CD4-positive, alpha-beta T cell (primary cell): ENCODE data around the gene SUMO4. TPM values are rescaled to one million over a fixed set of nuclear protein-coding genes. Genes with fewer than 3 reads are reported as not detected.
A peak's percentile ranks its signal among the peaks of the same experiment; 100 is the strongest.

Experiments
- ATAC-seq: fragments of 200-7000 bp; cut with Tn5 transposase; one replicate; pipeline ENCODE4 v1.10.0; 2022; ENCODE audit warnings: mild to moderate bottlenecking; ENCODE audit not compliant: poor library complexity
- CTCF ChIA-PET: fragments of 350-600 bp; sonication (Branson Sonifier 250); formaldehyde crosslinking; loops from one replicate; lab custom pipeline; 2021; ENCODE audit warnings: antibody characterized with exemption, inconsistent platforms; lab: Charles Lee
- POLR2A ChIA-PET: fragments of 350-600 bp; sonication (Branson Sonifier 250); formaldehyde crosslinking; loops from one replicate; lab custom pipeline; 2021; ENCODE audit warnings: antibody characterized with exemption, inconsistent platforms; lab: Charles Lee
- DNase-seq, 14 experiments: peaks; one replicate each; pipeline ENCODE4 v3.0.0-alpha.2; 2013 to 2020; ENCODE audit warnings: mixed read lengths in 2 of 14
- H3K27ac ChIP-seq, 2 donors: one replicate each; pipeline versions ENCODE4 v1.5.1 to v1.7.0; 2013; ENCODE audit warnings: low read length in 2 of 2, low read depth in 1 of 2, mild to moderate bottlenecking in 1 of 2
- H3K27me3 ChIP-seq, 2 experiments: 1 replicate in 1 of 2; 2 replicates in 1 of 2; pipeline versions ENCODE4 v1.6.1 to v1.7.0; 2013; ENCODE audit warnings: low read length in 2 of 2, control low read depth in 1 of 2, mild to moderate bottlenecking in 1 of 2, moderate library complexity in 1 of 2; ENCODE audit not compliant: insufficient read depth in 2 of 2, control insufficient read depth in 1 of 2
- H3K36me3 ChIP-seq: one replicate; pipeline ENCODE4 v1.6.1; 2013; ENCODE audit warnings: low read length, control low read depth; ENCODE audit not compliant: insufficient read depth
- H3K4me1 ChIP-seq: one replicate; pipeline ENCODE4 v1.6.1; 2013; ENCODE audit warnings: low read length, control low read depth; ENCODE audit not compliant: insufficient read depth
- H3K4me3 ChIP-seq: one replicate; pipeline ENCODE4 v1.5.1; 2013; ENCODE audit warnings: mild to moderate bottlenecking, low read length, moderate library complexity
- H3K9me3 ChIP-seq, 2 experiments: 1 replicate in 1 of 2; 2 replicates in 1 of 2; pipeline versions ENCODE4 v1.6.1 to v1.7.0; 2013; ENCODE audit warnings: low read length in 2 of 2, mild to moderate bottlenecking in 2 of 2, control low read depth in 1 of 2, moderate library complexity in 1 of 2; ENCODE audit not compliant: control insufficient read depth in 1 of 2, insufficient read depth in 1 of 2
- H3K27ac Mint-ChIP-seq: one replicate; pipeline ENCODE4 v1.8.0; 2020; ENCODE audit warnings: mixed read lengths
- H3K27me3 Mint-ChIP-seq: one replicate; pipeline ENCODE4 v1.8.0; 2021; ENCODE audit warnings: mixed read lengths
- H3K36me3 Mint-ChIP-seq: one replicate; pipeline ENCODE4 v1.8.0; 2021; ENCODE audit warnings: low read depth, mixed read lengths
- H3K4me1 Mint-ChIP-seq: one replicate; pipeline ENCODE4 v1.8.0; 2021; ENCODE audit warnings: low read depth, mixed read lengths
- H3K4me3 Mint-ChIP-seq: one replicate; pipeline ENCODE4 v1.8.0; 2020; ENCODE audit warnings: mild to moderate bottlenecking, mixed read lengths
- H3K9me3 Mint-ChIP-seq: one replicate; pipeline ENCODE4 v1.8.0; 2020; ENCODE audit warnings: mixed read lengths
- intact Hi-C, 2 experiments: fragments of 100-400 bp; cut with DNase I in 1 of 2; cut with micrococcal nuclease in 1 of 2; formaldehyde crosslinking; loops; one replicate each; pipeline versions ENCODE4 v1.15.1 to v1.9.0; 2023 to 2025; cut with DNase I, micrococcal nuclease
- total RNA-seq, 174 experiments: library from RNA in 2 of 174; stranded (reverse) in 2 of 174; gene quantifications; one replicate each; pipeline ENCODE4 v1.2.3 and lab custom pipeline; 2021 to 2026
- TF ChIP-seq, protein P1 (sequence below): fragments of 200-600 bp; IDR thresholded peaks from one replicate; pipeline ENCODE4 v1.8.0; 2022; ENCODE audit warnings: antibody characterized with exemption, mild to moderate bottlenecking

SUMO4 gene
- total RNA-seq, 2 experiments from 2014 or later, result 8.6 to 8.7 TPM

DNA sequence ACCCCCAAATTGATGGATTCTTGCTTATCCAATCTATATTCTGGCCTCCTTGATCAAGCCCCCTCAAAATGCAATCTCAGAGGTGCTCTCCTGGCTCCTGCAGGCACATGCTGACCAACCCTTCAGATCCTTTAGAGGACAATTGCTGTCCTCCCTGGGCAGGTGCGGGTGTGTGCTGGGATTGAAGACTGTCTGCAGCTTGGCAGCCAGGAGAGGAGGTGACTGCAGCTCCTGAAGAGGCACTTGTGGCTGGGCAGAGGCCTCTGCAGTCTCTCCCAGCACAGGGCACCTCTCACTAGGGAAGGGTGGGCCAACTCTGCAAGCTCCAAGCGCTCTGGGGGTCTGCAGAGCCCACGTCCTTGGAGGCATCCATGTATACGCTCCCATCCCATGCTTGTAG is 28.5 kb downstream of the SUMO4 start:
- H3K36me3 Mint-ChIP-seq, result no peaks in the 10 kb centered on the region
- CTCF ChIA-PET, result no interaction called here
- H3K4me3 Mint-ChIP-seq, result no peak overlapping the region
- Histone ChIP-seq H3K9me3 (no peaks in the 10 kb centered on the region), H3K27ac (no peak overlapping the region), H3K27me3 (no peaks in the 10 kb centered on the region), H3K36me3 (no peaks in the 10 kb centered on the region), H3K4me3 (no peak overlapping the region), H3K4me1 (peaks cover 6% of the 10 kb centered on the region)
- no peaks in the 10 kb centered on the region for H3K27me3 Mint-ChIP-seq
- intact Hi-C loops, result no loop called here
- H3K27ac Mint-ChIP-seq, result no peak overlapping the region
- peaks cover 5% of the 10 kb centered on the region for H3K4me1 Mint-ChIP-seq
- POLR2A ChIA-PET, result no interaction called here
- ATAC-seq (no peak), DNase-seq (no peak)
- TF ChIP-seq, protein P1, sequence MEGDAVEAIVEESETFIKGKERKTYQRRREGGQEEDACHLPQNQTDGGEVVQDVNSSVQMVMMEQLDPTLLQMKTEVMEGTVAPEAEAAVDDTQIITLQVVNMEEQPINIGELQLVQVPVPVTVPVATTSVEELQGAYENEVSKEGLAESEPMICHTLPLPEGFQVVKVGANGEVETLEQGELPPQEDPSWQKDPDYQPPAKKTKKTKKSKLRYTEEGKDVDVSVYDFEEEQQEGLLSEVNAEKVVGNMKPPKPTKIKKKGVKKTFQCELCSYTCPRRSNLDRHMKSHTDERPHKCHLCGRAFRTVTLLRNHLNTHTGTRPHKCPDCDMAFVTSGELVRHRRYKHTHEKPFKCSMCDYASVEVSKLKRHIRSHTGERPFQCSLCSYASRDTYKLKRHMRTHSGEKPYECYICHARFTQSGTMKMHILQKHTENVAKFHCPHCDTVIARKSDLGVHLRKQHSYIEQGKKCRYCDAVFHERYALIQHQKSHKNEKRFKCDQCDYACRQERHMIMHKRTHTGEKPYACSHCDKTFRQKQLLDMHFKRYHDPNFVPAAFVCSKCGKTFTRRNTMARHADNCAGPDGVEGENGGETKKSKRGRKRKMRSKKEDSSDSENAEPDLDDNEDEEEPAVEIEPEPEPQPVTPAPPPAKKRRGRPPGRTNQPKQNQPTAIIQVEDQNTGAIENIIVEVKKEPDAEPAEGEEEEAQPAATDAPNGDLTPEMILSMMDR, result no peak
- no peaks in the 10 kb centered on the region for H3K9me3 Mint-ChIP-seq

DNA sequence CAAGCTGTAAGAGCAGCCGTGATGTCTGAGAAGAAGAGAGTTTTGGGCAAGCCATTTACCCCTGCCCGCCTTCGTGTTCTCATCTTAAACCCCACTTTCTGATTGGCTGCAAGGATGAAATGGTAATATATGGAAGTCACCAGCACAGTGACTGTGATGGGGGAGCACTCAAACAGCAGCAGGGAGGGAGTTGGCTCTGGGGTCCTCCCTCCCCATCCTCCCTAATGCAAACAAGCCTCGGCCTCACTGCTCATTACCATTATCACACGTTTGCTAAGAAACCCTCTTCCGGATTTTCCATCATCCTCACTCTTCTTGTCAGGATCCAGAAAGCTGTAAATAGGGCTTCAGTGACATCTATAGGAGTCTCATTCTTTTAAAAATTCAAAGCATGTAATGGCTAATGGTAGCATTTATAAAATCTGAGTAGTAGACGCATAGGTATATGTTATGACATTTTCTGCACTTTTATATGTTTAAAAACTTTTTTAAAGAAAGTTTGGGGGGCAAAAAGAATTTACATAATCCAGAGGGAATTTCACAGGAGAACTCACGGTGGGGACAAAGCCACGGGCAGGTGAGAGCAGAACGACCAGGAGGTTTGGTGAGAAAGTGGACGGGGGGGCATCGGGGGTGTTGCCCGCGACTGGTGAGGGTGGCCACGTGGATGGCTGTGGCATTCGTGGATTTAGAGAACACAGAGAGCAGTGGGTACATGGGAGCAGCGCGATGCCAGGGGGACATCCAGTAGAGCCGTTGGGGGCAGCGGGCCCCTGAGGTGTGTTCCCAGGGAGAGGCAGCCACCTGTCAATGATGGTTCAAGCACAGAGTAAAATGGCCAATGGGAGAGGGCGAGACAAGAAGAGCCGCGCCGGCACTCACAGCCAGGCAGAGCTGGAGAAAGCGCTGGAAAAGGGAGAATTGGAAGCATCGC is 29.6 kb downstream of the SUMO4 start:
- Histone ChIP-seq H3K27ac (no peak overlapping the region), H3K27me3 (no peaks in the 10 kb centered on the region), H3K4me1 (peaks cover 6% of the 10 kb centered on the region), H3K4me3 (no peak overlapping the region), H3K36me3 (no peaks in the 10 kb centered on the region), H3K9me3 (no peaks in the 10 kb centered on the region)
- ChIA-PET POLR2A (no interaction called here), CTCF (interaction anchor here (1.0 to 4.2 kb wide), 2 partner anchors 240 to 399 kb away, joined by 3 to 52 read pairs; no protein-coding TSS in a partner anchor)
- TF ChIP-seq, protein P1, result no peak
- ATAC-seq (no peak), DNase-seq (no peak)
- no peaks in the 10 kb centered on the region for H3K9me3 Mint-ChIP-seq
- intact Hi-C loops, result loop anchor here (2.0 to 5.0 kb wide), 3 partner anchors 241 to 872 kb away; no protein-coding TSS in a partner anchor
- no peaks in the 10 kb centered on the region for H3K36me3 Mint-ChIP-seq
- no peaks in the 10 kb centered on the region for H3K27me3 Mint-ChIP-seq
- H3K27ac Mint-ChIP-seq, result no peak overlapping the region
- peaks cover 5% of the 10 kb centered on the region for H3K4me1 Mint-ChIP-seq
- H3K4me3 Mint-ChIP-seq, result no peak overlapping the region

DNA sequence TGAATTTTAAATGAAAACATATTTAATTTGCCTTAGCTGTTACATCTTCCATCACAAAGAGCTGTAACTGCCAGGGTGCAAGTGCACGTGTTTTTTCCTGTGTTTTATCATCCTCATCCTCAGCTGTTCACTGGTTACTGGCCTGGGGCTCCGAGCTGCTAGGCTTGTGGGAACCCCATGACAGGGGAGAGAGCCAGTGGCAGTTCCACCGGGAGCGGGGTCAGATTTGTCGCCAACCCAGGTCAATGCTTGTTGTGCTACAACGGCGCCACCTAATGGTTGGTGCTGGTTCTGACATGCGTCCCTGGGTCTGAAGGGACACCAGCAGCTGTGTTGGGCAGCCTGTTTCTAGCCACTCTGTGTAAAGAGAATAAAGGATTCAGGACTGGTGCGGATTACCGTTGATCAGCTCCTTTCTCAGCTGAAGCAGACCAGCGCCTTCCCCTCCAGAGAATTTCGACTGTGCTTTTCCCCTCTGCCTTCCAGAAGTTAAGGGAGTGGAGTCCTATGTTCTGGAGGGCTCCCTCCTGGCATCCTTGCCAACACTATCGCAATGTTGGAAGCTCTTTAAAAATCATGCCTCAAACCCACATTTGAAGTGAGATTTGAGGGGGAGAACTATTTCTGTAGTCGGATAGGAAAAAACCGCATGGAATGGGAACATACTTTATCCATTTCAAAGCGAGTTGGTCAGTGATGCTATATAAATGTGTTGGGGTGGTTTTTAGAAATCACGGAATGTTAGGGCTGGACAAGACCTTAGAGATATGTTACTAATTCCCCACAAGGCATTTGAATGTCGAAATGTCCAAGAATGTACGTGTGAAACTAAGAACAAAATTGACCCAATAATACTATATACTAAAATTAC is 32.1 kb downstream of the SUMO4 start:
- Mint-ChIP-seq H3K4me3 (peak overlapping the region; percentile 45), H3K27ac (no peak overlapping the region), H3K36me3 (no peaks in the 10 kb centered on the region), H3K27me3 (no peaks in the 10 kb centered on the region), H3K4me1 (peaks cover 6% of the 10 kb centered on the region), H3K9me3 (no peaks in the 10 kb centered on the region)
- intact Hi-C loops, result loop anchor here (1.0 to 5.0 kb wide), 6 partner anchors 85 to 875 kb away; no protein-coding TSS in a partner anchor
- TF ChIP-seq, protein P1, result peak; percentile 96
- no peak overlapping the region for H3K27ac ChIP-seq
- peak; percentile 78 to 94 (median 88) for DNase-seq
- no peaks in the 10 kb centered on the region for H3K36me3 ChIP-seq
- no peaks in the 10 kb centered on the region for H3K9me3 ChIP-seq
- peaks cover 6% of the 10 kb centered on the region for H3K4me1 ChIP-seq
- peak; percentile 84 for ATAC-seq
- ChIA-PET CTCF (interaction anchor here (0.6 to 4.2 kb wide), 62 partner anchors 9 to 407 kb away, joined by 3 to 52 read pairs (median 4); partner anchors contain the start of genes PPIL4 and ZC3H12D), POLR2A (interaction anchor here (0.6 to 2.0 kb wide), 14 partner anchors 9 to 408 kb away, joined by 3 to 10 read pairs (median 3); partner anchors contain the start of gene TAB2)
- H3K27me3 ChIP-seq, result no peaks in the 10 kb centered on the region
- H3K4me3 ChIP-seq, result peak overlapping the region; percentile 17
